ENCODE results near the gene PKNOX2. TPM values are rescaled to one million over a fixed set of nuclear protein-coding genes. Genes with fewer than 3 reads are reported as not detected.

Gene PKNOX2
- total RNA-seq, 1 experiment from 2014 or later = not detected

DNA sequence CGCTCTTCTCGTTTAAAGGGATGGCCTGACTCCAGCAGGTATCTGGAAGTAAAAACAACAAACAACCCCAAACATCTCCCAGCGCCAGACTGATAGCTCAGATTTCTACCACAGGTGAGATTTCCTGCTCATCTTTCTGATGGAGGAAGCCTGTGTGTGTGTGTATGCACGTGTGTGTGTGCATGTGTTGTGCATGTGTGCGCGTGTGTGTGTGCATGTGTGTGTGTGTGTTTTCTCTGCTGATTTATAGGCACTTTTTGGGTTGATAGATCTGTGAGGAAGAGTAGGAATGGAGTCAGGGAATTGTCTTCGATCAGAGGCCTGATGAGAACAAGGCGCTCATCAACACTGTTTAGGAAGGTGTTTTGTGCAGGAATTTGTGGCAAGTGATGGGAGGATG is 103.0 kb downstream of the PKNOX2 start:
- Mint-ChIP-seq H3K36me3 (ENCODE audit: insufficient read depth, unreplicated experiment) (no peaks in the 10 kb centered on the region), H3K9me3 (ENCODE audit: low read depth, unreplicated experiment) (no peaks in the 10 kb centered on the region), H3K4me3 (ENCODE audit: low read depth, unreplicated experiment) (no peak overlapping the region), H3K27me3 (ENCODE audit: unreplicated experiment) (peaks cover 100% of the 10 kb centered on the region), H3K27ac (ENCODE audit: unreplicated experiment) (no peak overlapping the region), H3K4me1 (ENCODE audit: low read depth, unreplicated experiment) (no peaks in the 10 kb centered on the region)
- DNase-seq = no peak
- TF ChIP-seq, protein P1, sequence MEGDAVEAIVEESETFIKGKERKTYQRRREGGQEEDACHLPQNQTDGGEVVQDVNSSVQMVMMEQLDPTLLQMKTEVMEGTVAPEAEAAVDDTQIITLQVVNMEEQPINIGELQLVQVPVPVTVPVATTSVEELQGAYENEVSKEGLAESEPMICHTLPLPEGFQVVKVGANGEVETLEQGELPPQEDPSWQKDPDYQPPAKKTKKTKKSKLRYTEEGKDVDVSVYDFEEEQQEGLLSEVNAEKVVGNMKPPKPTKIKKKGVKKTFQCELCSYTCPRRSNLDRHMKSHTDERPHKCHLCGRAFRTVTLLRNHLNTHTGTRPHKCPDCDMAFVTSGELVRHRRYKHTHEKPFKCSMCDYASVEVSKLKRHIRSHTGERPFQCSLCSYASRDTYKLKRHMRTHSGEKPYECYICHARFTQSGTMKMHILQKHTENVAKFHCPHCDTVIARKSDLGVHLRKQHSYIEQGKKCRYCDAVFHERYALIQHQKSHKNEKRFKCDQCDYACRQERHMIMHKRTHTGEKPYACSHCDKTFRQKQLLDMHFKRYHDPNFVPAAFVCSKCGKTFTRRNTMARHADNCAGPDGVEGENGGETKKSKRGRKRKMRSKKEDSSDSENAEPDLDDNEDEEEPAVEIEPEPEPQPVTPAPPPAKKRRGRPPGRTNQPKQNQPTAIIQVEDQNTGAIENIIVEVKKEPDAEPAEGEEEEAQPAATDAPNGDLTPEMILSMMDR (IDR thresholded peaks at IDR 0.05; ENCODE audit: unreplicated experiment) = no peak
- no TSS peak for BruUV-seq (replicated peaks)
- CTCF ChIA-PET = interaction anchor here (0.6 kb wide), 1 partner anchor 124 kb away, joined by 3 read pairs; no protein-coding TSS in a partner anchor
- intact Hi-C loops (cut with micrococcal nuclease; ENCODE audit: unreplicated experiment) = no loop called here

- no peak for DNase-seq
- TF ChIP-seq, protein P1 (IDR thresholded peaks at IDR 0.05; ENCODE audit: unreplicated experiment) = no peak
- Mint-ChIP-seq H3K9me3 (ENCODE audit: low read depth, unreplicated experiment) (no peaks in the 10 kb centered on the region), H3K27me3 (ENCODE audit: unreplicated experiment) (peaks cover 100% of the 10 kb centered on the region), H3K4me1 (ENCODE audit: low read depth, unreplicated experiment) (no peaks in the 10 kb centered on the region), H3K4me3 (ENCODE audit: low read depth, unreplicated experiment) (no peak overlapping the region), H3K36me3 (ENCODE audit: insufficient read depth, unreplicated experiment) (no peaks in the 10 kb centered on the region), H3K27ac (ENCODE audit: unreplicated experiment) (no peak overlapping the region)
- CTCF ChIA-PET = interaction anchor here (0.6 kb wide), 1 partner anchor 41 kb away, joined by 5 read pairs; no protein-coding TSS in a partner anchor
- intact Hi-C loops (cut with micrococcal nuclease; ENCODE audit: unreplicated experiment) = no loop called here
- BruUV-seq (replicated peaks) = no TSS peak
Measured at GRCh38 chr11:125268611-125269010, 104.1 kb downstream of the PKNOX2 start.

GRCh38 chr11:125270106-125270505 is 105.6 kb downstream of the PKNOX2 start:
- H3K4me3 Mint-ChIP-seq (ENCODE audit: low read depth, unreplicated experiment) = no peak overlapping the region
- no peaks in the 10 kb centered on the region for H3K4me1 Mint-ChIP-seq (ENCODE audit: low read depth, unreplicated experiment)
- peaks cover 87% of the 10 kb centered on the region for H3K27me3 Mint-ChIP-seq (ENCODE audit: unreplicated experiment)
- BruUV-seq (replicated peaks) = no TSS peak
- no peak overlapping the region for H3K27ac Mint-ChIP-seq (ENCODE audit: unreplicated experiment)
- TF ChIP-seq, protein P1 (IDR thresholded peaks at IDR 0.05; ENCODE audit: unreplicated experiment) = no peak
- DNase-seq = no peak
- CTCF ChIA-PET = no interaction called here
- intact Hi-C loops (cut with micrococcal nuclease; ENCODE audit: unreplicated experiment) = no loop called here
- H3K9me3 Mint-ChIP-seq (ENCODE audit: low read depth, unreplicated experiment) = no peaks in the 10 kb centered on the region
- H3K36me3 Mint-ChIP-seq (ENCODE audit: insufficient read depth, unreplicated experiment) = no peaks in the 10 kb centered on the region

GRCh38 chr11:125270711-125271110 is 106.2 kb downstream of the PKNOX2 start:
- CTCF ChIA-PET = no interaction called here
- Mint-ChIP-seq H3K36me3 (ENCODE audit: insufficient read depth, unreplicated experiment) (no peaks in the 10 kb centered on the region), H3K4me1 (ENCODE audit: low read depth, unreplicated experiment) (no peaks in the 10 kb centered on the region), H3K4me3 (ENCODE audit: low read depth, unreplicated experiment) (no peak overlapping the region), H3K9me3 (ENCODE audit: low read depth, unreplicated experiment) (no peaks in the 10 kb centered on the region), H3K27ac (ENCODE audit: unreplicated experiment) (no peak overlapping the region), H3K27me3 (ENCODE audit: unreplicated experiment) (peaks cover 81% of the 10 kb centered on the region)
- intact Hi-C loops (cut with micrococcal nuclease; ENCODE audit: unreplicated experiment) = no loop called here
- DNase-seq = no peak
- TF ChIP-seq, protein P1 (IDR thresholded peaks at IDR 0.05; ENCODE audit: unreplicated experiment) = no peak
- no TSS peak for BruUV-seq (replicated peaks)
